ENCODE measurements around the gene DDX42. TPM values are rescaled to one million over a fixed set of nuclear protein-coding genes. Genes with fewer than 3 reads are reported as not detected.

DDX42 gene
- total and polyA plus RNA-seq, 9 of the 15 experiments (the other 6 are each of a cell fraction or from before 2014, with no cell fraction given): 16.5 to 149 (median 87.6) TPM

- TF ChIP-seq ELK3 (CRISPR knock-in tag; IDR thresholded peaks at IDR 0.05) (no peak), CEBPG (CRISPR knock-in tag; IDR thresholded peaks at IDR 0.05) (no peak; the same call in 1 of the 2 replicates), CEBPG (tag; conservative IDR thresholded peaks at IDR 0.05 in 1 of 2, IDR thresholded peaks at IDR 0.05 in 1 of 2) (no peak), HMBOX1 (IDR thresholded peaks at IDR 0.05) (no peak), MAFK (IDR thresholded peaks at IDR 0.05; ENCODE audit: low read length) (peak; percentile 74), ARID3B (CRISPR knock-in tag; IDR thresholded peaks at IDR 0.05; ENCODE audit: borderline replicate concordance) (no peak), ATF4 (CRISPR knock-in tag; IDR thresholded peaks at IDR 0.05) (no peak), MNT (conservative IDR thresholded peaks at IDR 0.05) (peak; percentile 82 to 87), NEUROD1 (IDR thresholded peaks at IDR 0.05; ENCODE audit: borderline replicate concordance, low read depth, low read length, partially characterized antibody) (peak; percentile 59), ZFP30 (CRISPR knock-in tag; IDR thresholded peaks at IDR 0.05; ENCODE audit: borderline replicate concordance) (no peak), ELF4 (CRISPR knock-in tag; IDR thresholded peaks at IDR 0.05) (0 out of 2 replicates have a peak, but pooled peaks have one; percentile 10), COPS2 (conservative IDR thresholded peaks at IDR 0.05) (no peak), CREM (IDR thresholded peaks at IDR 0.05; ENCODE audit: low read depth) (peak; percentile 81), ZNF639 (CRISPR knock-in tag; conservative IDR thresholded peaks at IDR 0.05 in 1 of 2, IDR thresholded peaks at IDR 0.05 in 1 of 2) (0 out of 4 replicates have a peak, but pooled peaks of 1 of the 2 experiments have one; percentile 58), ZNF408 (CRISPR knock-in tag; IDR thresholded peaks at IDR 0.05; ENCODE audit: low read depth) (no peak), SMARCB1 (IDR thresholded peaks at IDR 0.05; ENCODE audit: insufficient read length, low read depth) (no peak), ELF2 (CRISPR knock-in tag; IDR thresholded peaks at IDR 0.05) (peak; percentile 89), GATAD2B (IDR thresholded peaks at IDR 0.05; ENCODE audit: borderline replicate concordance) (no peak), NRF1 (conservative IDR thresholded peaks at IDR 0.05 in 1 of 2, IDR thresholded peaks at IDR 0.05 in 1 of 2) (peak; percentile 90 to 92)
These were observed 53.2 kb downstream of the DDX42 start, which contains the start of the genes FTSJ3 and PSMC5 (continued) for GRCh38 chr17:63827002-63827800.
